Measurements from ENCODE around the gene CD79B.
A peak's percentile ranks its signal among the peaks of the same experiment; 100 is the strongest.
"Not testable (repeated sequence)": the region's sequence is repeated elsewhere in the genome, so short reads cannot be mapped to it uniquely, and the experiment has no call there.

CD79B gene

GRCh38 chr17:63930951-63931575 lies 1.1 kb downstream of the CD79B start:
- DNase-seq = no peak

GRCh38 chr17:63929860-63930766 lies 2.0 kb downstream of the CD79B start:
- DNase-seq = no peak

- no peak for DNase-seq
Observed at GRCh38 chr17:63928966-63929695, 3.0 kb downstream of the CD79B start.

GRCh38 chr17:63928172-63928666 lies 3.9 kb downstream of the CD79B start:
- no peak for DNase-seq

DNA sequence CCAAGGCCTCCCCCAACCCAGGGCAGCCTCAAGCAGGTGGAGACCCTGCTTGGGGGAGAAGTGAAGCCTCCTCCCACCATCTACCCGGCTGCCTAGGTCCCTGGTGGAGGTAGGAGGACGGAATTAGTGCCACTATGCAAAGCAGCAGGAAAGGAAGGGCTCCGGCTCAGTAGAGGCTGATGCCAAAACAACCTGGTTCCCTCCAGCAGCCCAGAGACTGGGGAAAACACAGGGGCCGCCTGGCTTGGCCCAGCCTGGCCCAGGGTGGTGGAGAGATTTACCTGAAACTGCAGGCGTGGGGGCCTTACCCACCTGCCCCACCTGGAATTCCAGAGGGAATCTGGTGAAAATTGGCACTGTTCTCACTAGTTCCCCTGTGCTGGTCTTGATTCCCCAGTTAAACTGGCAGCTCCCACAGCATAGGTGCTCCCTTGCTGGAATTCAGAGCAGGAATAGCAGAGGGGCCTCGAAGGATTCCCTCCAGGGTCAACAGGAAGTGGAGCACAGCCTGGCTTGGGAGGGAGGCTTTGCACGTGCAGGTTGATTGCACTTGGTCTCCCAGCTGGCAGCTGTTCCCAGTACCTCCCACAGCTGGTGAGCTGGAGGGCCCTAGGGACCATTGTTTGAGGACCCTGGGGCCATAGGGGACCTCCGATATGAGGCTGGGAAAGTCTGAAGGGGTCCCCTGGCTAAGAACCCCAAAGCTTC lies 4.5 kb downstream of the CD79B start:
- no peak for DNase-seq

DNA sequence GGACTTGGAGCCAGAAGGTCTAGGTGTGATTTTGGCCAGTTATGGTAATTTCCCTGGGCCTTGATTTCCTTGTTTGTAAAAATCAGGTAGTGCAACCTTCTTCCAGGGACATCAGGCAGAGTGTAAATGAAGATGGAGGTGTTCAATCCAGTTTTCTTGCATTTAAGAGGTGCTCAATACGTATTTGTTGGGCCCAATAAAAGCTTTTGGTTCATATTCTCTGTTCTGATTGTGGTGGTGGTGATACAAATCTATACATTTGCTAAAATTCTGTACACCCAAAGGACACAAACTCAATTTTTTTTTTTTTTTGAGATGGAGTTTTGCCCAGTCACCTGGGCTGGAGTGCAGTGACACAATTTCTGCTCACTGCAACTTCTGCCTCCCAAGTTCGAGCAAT lies 6.0 kb downstream of the CD79B start:
- no peak for DNase-seq

GRCh38 chr17:63925615-63926014 lies 6.5 kb downstream of the CD79B start:
- no peak for DNase-seq

- DNase-seq = not testable (repeated sequence)
Observed at GRCh38 chr17:63922402-63922801, 9.7 kb downstream of the CD79B start.

GRCh38 chr17:63920779-63921178 lies 11.4 kb downstream of the CD79B start:
- not testable (repeated sequence) for DNase-seq

DNA sequence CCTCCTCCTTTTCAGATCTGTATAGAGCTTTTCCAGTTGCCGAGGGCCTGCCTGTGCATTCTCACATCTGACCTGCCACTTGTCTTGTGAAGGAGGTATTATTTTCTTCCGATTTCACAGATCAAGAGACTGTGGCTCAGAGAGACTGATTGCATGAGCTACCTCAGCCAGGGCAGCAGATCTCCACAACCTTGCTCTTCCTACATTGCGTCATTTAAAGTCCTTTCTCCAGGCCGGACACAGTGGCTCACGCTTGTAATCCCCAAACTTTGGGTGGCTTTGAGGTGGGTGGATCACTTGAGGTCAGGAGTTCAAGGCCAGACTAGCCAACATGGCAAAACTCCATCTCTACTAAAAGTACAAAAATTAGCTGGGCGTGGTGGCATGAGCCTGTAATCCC lies 12.1 kb downstream of the CD79B start:
- not testable (repeated sequence) for DNase-seq

DNA sequence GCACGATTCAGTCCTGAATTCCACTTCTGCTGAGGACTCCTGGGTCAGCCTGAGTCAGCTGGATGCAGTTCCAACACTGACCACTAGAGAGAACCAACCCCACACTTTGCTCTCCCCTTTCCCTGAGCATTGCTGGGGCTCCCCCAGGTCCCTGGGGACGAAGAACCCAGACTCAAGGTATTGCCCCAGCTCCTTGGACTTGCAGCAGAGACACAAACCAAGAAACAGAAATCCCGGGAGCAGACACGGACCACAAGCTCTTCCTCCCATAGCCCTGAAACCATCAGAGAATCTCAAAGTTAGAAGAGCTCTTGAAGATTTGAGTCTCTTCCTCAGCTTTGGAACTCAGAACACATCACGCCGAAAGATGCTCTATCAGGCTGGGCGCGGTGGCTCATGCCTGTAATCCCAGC lies 12.8 kb downstream of the CD79B start:
- DNase-seq = peak; percentile 10

- DNase-seq = not testable (repeated sequence)
Observed at GRCh38 chr17:63918789-63919305, 13.3 kb downstream of the CD79B start, which contains the start of gene GH1. Gene GH1, minus strand, starts transcription at chr17:63918839. Its CDS starts 63 bp downstream, at chr17:63918776.

GRCh38 chr17:63918305-63918704 lies 13.8 kb downstream of the CD79B start:
- DNase-seq = no peak

GRCh38 chr17:63917646-63918045 lies 14.5 kb downstream of the CD79B start:
- no peak for DNase-seq

DNA sequence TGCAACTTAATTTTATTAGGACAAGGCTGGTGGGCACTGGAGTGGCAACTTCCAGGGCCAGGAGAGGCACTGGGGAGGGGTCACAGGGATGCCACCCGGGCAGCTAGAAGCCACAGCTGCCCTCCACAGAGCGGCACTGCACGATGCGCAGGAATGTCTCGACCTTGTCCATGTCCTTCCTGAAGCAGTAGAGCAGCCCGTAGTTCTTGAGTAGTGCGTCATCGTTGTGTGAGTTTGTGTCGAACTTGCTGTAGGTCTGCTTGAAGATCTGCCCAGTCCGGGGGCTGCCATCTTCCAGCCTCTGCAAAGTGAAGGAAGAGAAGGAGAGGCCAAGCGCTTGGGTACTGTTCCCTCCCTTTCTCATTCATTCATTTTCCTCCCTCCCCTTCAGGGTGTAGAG lies 14.9 kb downstream of the CD79B start:
- not testable (repeated sequence) for DNase-seq

GRCh38 chr17:63916566-63917185 lies 15.5 kb downstream of the CD79B start:
- DNase-seq = no peak

GRCh38 chr17:63915753-63916152 lies 16.4 kb downstream of the CD79B start:
- not testable (repeated sequence) for DNase-seq

- DNase-seq = no peak
Observed at GRCh38 chr17:63914471-63914870, 17.7 kb downstream of the CD79B start.

DNA sequence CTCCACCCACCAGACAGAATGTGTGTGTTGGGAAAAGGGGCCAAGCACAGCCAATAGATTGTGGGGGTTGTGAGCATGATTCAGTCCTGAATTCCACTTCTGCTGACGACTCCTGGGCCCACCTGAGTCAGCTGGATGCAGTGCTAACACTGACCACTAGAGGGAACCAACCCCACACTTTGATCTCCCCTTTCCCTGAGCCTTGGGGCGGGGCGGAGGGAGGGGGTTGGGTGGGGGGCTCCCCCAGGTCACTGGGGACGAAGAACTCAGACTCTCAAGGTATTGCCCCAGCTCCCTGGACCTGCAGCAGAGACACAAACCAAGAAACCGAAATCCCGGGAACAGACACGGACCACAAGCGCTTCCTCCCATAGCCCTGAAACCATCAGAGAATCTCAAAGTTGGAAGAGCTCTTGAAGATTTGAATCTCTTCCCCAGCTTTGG lies 20.5 kb downstream of the CD79B start:
- DNase-seq = no peak

DNA sequence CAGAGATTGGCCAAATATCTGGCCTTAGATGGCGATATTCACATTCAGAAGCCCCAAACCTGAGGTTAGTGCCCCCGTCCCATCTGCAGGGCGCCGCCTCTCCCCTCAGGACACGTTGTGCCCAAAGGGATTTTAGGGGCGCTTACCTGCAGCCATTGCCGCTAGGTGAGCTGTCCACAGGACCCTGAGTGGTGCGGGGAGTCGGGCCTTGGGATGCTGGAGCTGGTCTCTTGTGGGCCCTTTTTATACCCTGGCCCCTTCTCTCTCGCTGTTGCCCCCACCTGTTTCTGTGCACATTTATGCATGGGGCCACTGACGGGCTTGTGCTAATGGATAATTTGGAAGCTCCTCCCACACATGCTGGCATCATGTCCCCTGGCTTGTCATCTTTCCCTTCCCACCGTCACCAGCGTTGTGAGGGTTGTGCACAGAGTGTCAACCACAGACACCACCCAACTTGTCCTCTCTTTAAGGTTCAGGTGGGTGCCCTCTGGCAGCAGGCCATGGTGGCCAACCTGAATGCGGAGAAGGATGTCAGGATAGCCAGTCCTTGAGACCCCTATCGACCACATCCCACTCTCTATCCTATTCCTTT lies 21.0 kb downstream of the CD79B start, which contains the start of gene CSHL1:
Gene CSHL1 (minus strand): TSS at position 218 of the 595 bp plus-strand sequence. CDS start 62 bp downstream, at position 156.
- no peak for DNase-seq

DNA sequence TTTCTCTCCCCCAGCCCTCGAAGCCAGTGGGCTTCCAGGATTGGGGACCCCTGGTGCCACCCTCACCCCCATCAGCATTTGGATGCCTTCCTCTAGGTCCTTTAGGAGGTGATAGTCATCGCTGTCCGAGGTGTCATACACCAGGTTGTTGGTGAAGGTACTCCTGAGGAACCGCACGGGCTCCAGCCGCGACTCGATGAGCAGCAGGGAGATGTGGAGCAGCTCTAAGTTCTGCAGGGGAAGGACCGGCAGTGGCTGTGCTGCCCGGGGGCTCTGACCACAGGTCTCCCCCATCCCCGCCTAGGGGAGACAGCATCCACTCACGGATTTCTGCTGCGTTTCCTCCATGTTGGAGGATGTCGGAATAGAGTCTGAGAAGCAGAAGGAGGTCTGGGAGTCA lies 22.0 kb downstream of the CD79B start:
- no peak for DNase-seq

Measured in NCI-H510A (cell line).